Stomach smooth muscle (tissue), 2 donors: ENCODE measurements around the gene RPRML.
"Not testable (repeated sequence)": the region's sequence is repeated elsewhere in the genome, so short reads cannot be mapped to it uniquely, and the experiment has no call there.

Source experiments
- H3K27ac ChIP-seq: one replicate; pipeline ENCODE4 v1.7.0; 2013; ENCODE audit warnings: mild to moderate bottlenecking, low read length, inconsistent platforms
- H3K27me3 ChIP-seq, 2 donors: one replicate each; pipeline ENCODE4 v1.7.0; 2013; ENCODE audit warnings: low read length in 2 of 2; ENCODE audit not compliant: insufficient read depth in 2 of 2, control insufficient read depth in 1 of 2
- H3K36me3 ChIP-seq, 2 donors: one replicate each; pipeline ENCODE4 v1.7.0; 2013; ENCODE audit warnings: low read length in 2 of 2; ENCODE audit not compliant: control insufficient read depth in 2 of 2, insufficient read depth in 2 of 2
- H3K4me1 ChIP-seq: one replicate; pipeline ENCODE4 v1.7.0; 2013; ENCODE audit warnings: low read length; ENCODE audit not compliant: control insufficient read depth, insufficient read depth
- H3K4me3 ChIP-seq, 2 donors: one replicate each; pipeline ENCODE4 v1.7.0; 2013; ENCODE audit warnings: low read length in 2 of 2
- H3K9ac ChIP-seq, 2 donors: one replicate each; pipeline ENCODE4 v1.7.0; 2013; ENCODE audit warnings: low read length in 2 of 2, mild to moderate bottlenecking in 1 of 2
- H3K9me3 ChIP-seq, 2 donors: one replicate each; pipeline ENCODE4 v1.7.0; 2013; ENCODE audit warnings: low read length in 2 of 2; ENCODE audit not compliant: control insufficient read depth in 2 of 2
- donor health status: healthy.
- donor health status: Pancreatic carcinoma.

The RPRML gene

GRCh38 chr17:46979147-46979863 lies at the start of gene RPRML:
Gene RPRML, minus strand, starts transcription at chr17:46979253. Its CDS starts 246 bp downstream, at chr17:46979007.
- H3K36me3 ChIP-seq, result no peaks in the 10 kb centered on the region
- peaks cover 17% of the 10 kb centered on the region for H3K4me1 ChIP-seq
- H3K4me3 ChIP-seq, result peak within 1 kb of the TSS; percentile 62 to 71
- H3K9me3 ChIP-seq, result no peaks in the 10 kb centered on the region
- peaks cover 26 to 28% of the 10 kb centered on the region in 2 donors for H3K27me3 ChIP-seq
- H3K9ac ChIP-seq, result no peak within 1 kb of the TSS
- H3K27ac ChIP-seq, result no peak within 1 kb of the TSS

- not testable (repeated sequence) for H3K27me3 ChIP-seq, H3K4me1 ChIP-seq, H3K36me3 ChIP-seq, H3K9me3 ChIP-seq, H3K27ac ChIP-seq, H3K4me3 ChIP-seq, H3K9ac ChIP-seq
Measured at GRCh38 chr17:47016966-47017365, 37.9 kb upstream of the RPRML start.

GRCh38 chr17:47013341-47013740 lies 34.3 kb upstream of the RPRML start:
- Histone ChIP-seq H3K9ac (no peak overlapping the region), H3K27me3 (no peaks in the 10 kb centered on the region), H3K4me1 (no peaks in the 10 kb centered on the region), H3K9me3 (no peaks in the 10 kb centered on the region), H3K27ac (no peak overlapping the region), H3K4me3 (no peak overlapping the region), H3K36me3 (no peaks in the 10 kb centered on the region)

- no peak overlapping the region for H3K27ac ChIP-seq
- no peaks in the 10 kb centered on the region for H3K27me3 ChIP-seq
- H3K9me3 ChIP-seq, result no peaks in the 10 kb centered on the region
- H3K4me3 ChIP-seq, result no peak overlapping the region
- H3K9ac ChIP-seq, result no peak overlapping the region
- H3K4me1 ChIP-seq, result no peaks in the 10 kb centered on the region
- H3K36me3 ChIP-seq, result no peaks in the 10 kb centered on the region
Measured at GRCh38 chr17:47012457-47012856, 33.4 kb upstream of the RPRML start.

GRCh38 chr17:47009759-47010594 lies 30.9 kb upstream of the RPRML start:
- H3K4me1 ChIP-seq, result no peaks in the 10 kb centered on the region
- no peaks in the 10 kb centered on the region for H3K9me3 ChIP-seq
- no peaks in the 10 kb centered on the region for H3K36me3 ChIP-seq
- H3K27me3 ChIP-seq, result no peaks in the 10 kb centered on the region
- H3K27ac ChIP-seq, result no peak overlapping the region
- H3K9ac ChIP-seq, result no peak overlapping the region
- H3K4me3 ChIP-seq, result no peak overlapping the region

- H3K4me1 ChIP-seq, result no peaks in the 10 kb centered on the region
- H3K27ac ChIP-seq, result no peak overlapping the region
- H3K27me3 ChIP-seq, result no peaks in the 10 kb centered on the region
- H3K9ac ChIP-seq, result no peak overlapping the region
- no peaks in the 10 kb centered on the region for H3K36me3 ChIP-seq
- H3K9me3 ChIP-seq, result no peaks in the 10 kb centered on the region
- H3K4me3 ChIP-seq, result no peak overlapping the region
Measured at GRCh38 chr17:47004906-47005305, 25.9 kb upstream of the RPRML start.

- H3K4me1 ChIP-seq, H3K27me3 ChIP-seq, H3K9ac ChIP-seq, H3K27ac ChIP-seq, H3K36me3 ChIP-seq, H3K4me3 ChIP-seq, H3K9me3 ChIP-seq: not testable (repeated sequence)
Measured at GRCh38 chr17:47003864-47004263, 24.8 kb upstream of the RPRML start.

- Histone ChIP-seq H3K4me1 (no peaks in the 10 kb centered on the region), H3K9ac (no peak overlapping the region), H3K27ac (no peak overlapping the region), H3K36me3 (no peaks in the 10 kb centered on the region), H3K27me3 (no peaks in the 10 kb centered on the region), H3K4me3 (no peak overlapping the region), H3K9me3 (no peaks in the 10 kb centered on the region)
Measured at GRCh38 chr17:46995841-46996571, 17.0 kb upstream of the RPRML start.

GRCh38 chr17:46994993-46995392 lies 15.9 kb upstream of the RPRML start:
- no peak overlapping the region for H3K4me3 ChIP-seq
- H3K4me1 ChIP-seq, result no peaks in the 10 kb centered on the region
- no peaks in the 10 kb centered on the region for H3K27me3 ChIP-seq
- no peak overlapping the region for H3K9ac ChIP-seq
- no peaks in the 10 kb centered on the region for H3K9me3 ChIP-seq
- no peaks in the 10 kb centered on the region for H3K36me3 ChIP-seq
- H3K27ac ChIP-seq, result no peak overlapping the region

- Histone ChIP-seq H3K27me3 (peaks cover 0 to 4% of the 10 kb centered on the region in 2 donors), H3K9ac (no peak overlapping the region), H3K4me3 (no peak overlapping the region), H3K9me3 (no peaks in the 10 kb centered on the region), H3K36me3 (no peaks in the 10 kb centered on the region), H3K4me1 (no peaks in the 10 kb centered on the region), H3K27ac (no peak overlapping the region)
Measured at GRCh38 chr17:46991617-46992016, 12.6 kb upstream of the RPRML start.
